ENCODE results near the gene OR52E4.

Gene OR52E4

GRCh38 chr11:5880329-5880728 is at the start of gene OR52E4:
Gene OR52E4 (plus strand): TSS chr11:5880629. CDS start chr11:5884293, 3,664 bp downstream.
- no peak for DNase-seq

GRCh38 chr11:5831196-5831829 is 49.1 kb upstream of the OR52E4 start:
- DNase-seq: no peak

GRCh38 chr11:5833446-5833845 is 47.0 kb upstream of the OR52E4 start:
- DNase-seq: peak in 1 of 58 donors; percentile 3

- DNase-seq: no peak
Observed at GRCh38 chr11:5837695-5838094, 42.7 kb upstream of the OR52E4 start.

GRCh38 chr11:5841797-5842196 is 38.6 kb upstream of the OR52E4 start, which contains the start of gene OR52E6:
Gene OR52E6 (minus strand): TSS chr11:5841897. CDS start chr11:5841897, 0 bp downstream.
- no peak for DNase-seq

- no peak for DNase-seq
Observed at GRCh38 chr11:5846701-5847100, 33.7 kb upstream of the OR52E4 start.

- DNase-seq: no peak
Observed at GRCh38 chr11:5847711-5848110, 32.7 kb upstream of the OR52E4 start.

- no peak for DNase-seq
Observed at GRCh38 chr11:5851002-5851401, 29.4 kb upstream of the OR52E4 start.

- DNase-seq: no peak
Observed at GRCh38 chr11:5857590-5857989, 22.8 kb upstream of the OR52E4 start, which contains the start of gene OR52E8. Gene OR52E8 (minus strand): TSS chr11:5857690. CDS start chr11:5857690, 0 bp downstream.

GRCh38 chr11:5865826-5866225 is 14.6 kb upstream of the OR52E4 start:
- no peak for DNase-seq

- no peak for DNase-seq
Observed at GRCh38 chr11:5878564-5878963, 1.9 kb upstream of the OR52E4 start.

- no peak for DNase-seq
Observed at GRCh38 chr11:5881756-5882155, 1.3 kb downstream of the OR52E4 start.

- no peak for DNase-seq
Observed at GRCh38 chr11:5887172-5887571, 6.7 kb downstream of the OR52E4 start.

- no peak for DNase-seq
Observed at GRCh38 chr11:5887661-5888060, 7.2 kb downstream of the OR52E4 start.

GRCh38 chr11:5891216-5891800 is 10.9 kb downstream of the OR52E4 start:
- DNase-seq: no peak

GRCh38 chr11:5892908-5893307 is 12.5 kb downstream of the OR52E4 start, which contains the start of gene OR52E5:
Gene OR52E5 (plus strand): TSS chr11:5893208. CDS start chr11:5900777, 7,569 bp downstream.
- no peak for DNase-seq

- DNase-seq: no peak
Observed at GRCh38 chr11:5899534-5899933, 19.1 kb downstream of the OR52E4 start.

- DNase-seq: no peak
Observed at GRCh38 chr11:5910540-5910939, 30.1 kb downstream of the OR52E4 start.

GRCh38 chr11:5922749-5923426 is 42.5 kb downstream of the OR52E4 start:
- DNase-seq: no peak

GRCh38 chr11:5923427-5923776 is 43.0 kb downstream of the OR52E4 start:
- no peak for DNase-seq

- DNase-seq: no peak
Observed at GRCh38 chr11:5923794-5924193, 43.4 kb downstream of the OR52E4 start.

- DNase-seq: no peak
Observed at GRCh38 chr11:5928271-5928670, 47.8 kb downstream of the OR52E4 start.

- no peak for DNase-seq
Observed at GRCh38 chr11:5928811-5929210, 48.4 kb downstream of the OR52E4 start.
